ENCODE measurements around the gene EID2. TPM values are rescaled to one million over a fixed set of nuclear protein-coding genes. Genes with fewer than 3 reads are reported as not detected.

Gene EID2
- total RNA-seq, 1 donor from 2014 or later, result 15.6 TPM

GRCh38 chr19:39539165-39539517, 820 bp downstream of the EID2 start:
- H3K4me3 Mint-ChIP-seq (ENCODE audit: unreplicated experiment), result peak overlapping the region; percentile 76
- no peaks in the 10 kb centered on the region for H3K9me3 Mint-ChIP-seq (ENCODE audit: low read depth)
- DNase-seq (ENCODE audit: low spot score), result no peak

GRCh38 chr19:39533791-39534190, 6.2 kb downstream of the EID2 start:
- H3K4me3 Mint-ChIP-seq (ENCODE audit: unreplicated experiment), result no peak overlapping the region
- no peak overlapping the region for H3K27ac Mint-ChIP-seq (ENCODE audit: unreplicated experiment)
- peaks cover 30% of the 10 kb centered on the region for H3K4me1 Mint-ChIP-seq (ENCODE audit: low read depth)
- H3K36me3 Mint-ChIP-seq (ENCODE audit: low read depth), result peaks cover 1% of the 10 kb centered on the region
- no peak for TF ChIP-seq CTCF (IDR thresholded peaks at IDR 0.05)
- H3K27me3 Mint-ChIP-seq (ENCODE audit: low read depth), result no peaks in the 10 kb centered on the region
- no peaks in the 10 kb centered on the region for H3K9me3 Mint-ChIP-seq (ENCODE audit: low read depth)
- no peak for DNase-seq (ENCODE audit: low spot score)

More at GRCh38 chr19:39539165-39539517, 820 bp downstream of the EID2 start:
- peaks cover 27% of the 10 kb centered on the region for H3K4me1 Mint-ChIP-seq (ENCODE audit: low read depth)
- H3K27ac Mint-ChIP-seq (ENCODE audit: unreplicated experiment), result peak overlapping the region; percentile 92
- H3K36me3 Mint-ChIP-seq (ENCODE audit: low read depth), result peaks cover 1% of the 10 kb centered on the region
- TF ChIP-seq CTCF (IDR thresholded peaks at IDR 0.05), result no peak
- H3K27me3 Mint-ChIP-seq (ENCODE audit: low read depth), result peaks cover 5% of the 10 kb centered on the region

GRCh38 chr19:39533003-39533512, 6.9 kb downstream of the EID2 start:
- Mint-ChIP-seq H3K4me3 (ENCODE audit: unreplicated experiment) (no peak overlapping the region), H3K27ac (ENCODE audit: unreplicated experiment) (no peak overlapping the region)

GRCh38 chr19:39532233-39533002, 7.5 kb downstream of the EID2 start, which contains the start of gene EID2B:
Gene EID2B, minus strand, starts transcription at chr19:39532852. Its CDS starts 50 bp downstream, at chr19:39532802.
- no peaks in the 10 kb centered on the region for H3K27me3 Mint-ChIP-seq (ENCODE audit: low read depth)
- peak within 1 kb of the TSS; percentile 95 for H3K4me3 Mint-ChIP-seq (ENCODE audit: unreplicated experiment)
- no peaks in the 10 kb centered on the region for H3K9me3 Mint-ChIP-seq (ENCODE audit: low read depth)
- H3K4me1 Mint-ChIP-seq (ENCODE audit: low read depth), result peaks cover 23% of the 10 kb centered on the region
- peak; percentile 93 for TF ChIP-seq CTCF (IDR thresholded peaks at IDR 0.05)
- peak; percentile 95 for DNase-seq (ENCODE audit: low spot score)
- H3K27ac Mint-ChIP-seq (ENCODE audit: unreplicated experiment), result peak within 1 kb of the TSS; percentile 92
- H3K36me3 Mint-ChIP-seq (ENCODE audit: low read depth), result peaks cover 1% of the 10 kb centered on the region

More at GRCh38 chr19:39533003-39533512, 6.9 kb downstream of the EID2 start:
- DNase-seq (ENCODE audit: low spot score), result no peak
- Mint-ChIP-seq H3K9me3 (ENCODE audit: low read depth) (no peaks in the 10 kb centered on the region), H3K36me3 (ENCODE audit: low read depth) (peaks cover 1% of the 10 kb centered on the region), H3K27me3 (ENCODE audit: low read depth) (no peaks in the 10 kb centered on the region), H3K4me1 (ENCODE audit: low read depth) (peaks cover 25% of the 10 kb centered on the region)
- peak; percentile 37 for TF ChIP-seq CTCF (IDR thresholded peaks at IDR 0.05)

GRCh38 chr19:39531834-39532232, 8.1 kb downstream of the EID2 start:
- Mint-ChIP-seq H3K9me3 (ENCODE audit: low read depth) (no peaks in the 10 kb centered on the region), H3K4me1 (ENCODE audit: low read depth) (peaks cover 21% of the 10 kb centered on the region), H3K27me3 (ENCODE audit: low read depth) (no peaks in the 10 kb centered on the region), H3K4me3 (ENCODE audit: unreplicated experiment) (peak overlapping the region; percentile 95), H3K27ac (ENCODE audit: unreplicated experiment) (peak overlapping the region; percentile 92), H3K36me3 (ENCODE audit: low read depth) (peaks cover 1% of the 10 kb centered on the region)
- no peak for TF ChIP-seq CTCF (IDR thresholded peaks at IDR 0.05)
- no peak for DNase-seq (ENCODE audit: low spot score)
